ENCODE measurements around the gene CHST8.

- TF ChIP-seq SP1 (IDR thresholded peaks at IDR 0.05) (no peak), ARNT (IDR thresholded peaks at IDR 0.05) (no peak), BHLHE40 (IDR thresholded peaks at IDR 0.05; ENCODE audit: borderline replicate concordance) (no peak), NFRKB (IDR thresholded peaks at IDR 0.05) (no peak), PKNOX1 (IDR thresholded peaks at IDR 0.05) (no peak), ELF4 (IDR thresholded peaks at IDR 0.05) (no peak)
Measured at GRCh38 chr19:33660410-33661124, 38.8 kb downstream of the CHST8 start.
